ENCODE results near the gene VOPP1.

DNA sequence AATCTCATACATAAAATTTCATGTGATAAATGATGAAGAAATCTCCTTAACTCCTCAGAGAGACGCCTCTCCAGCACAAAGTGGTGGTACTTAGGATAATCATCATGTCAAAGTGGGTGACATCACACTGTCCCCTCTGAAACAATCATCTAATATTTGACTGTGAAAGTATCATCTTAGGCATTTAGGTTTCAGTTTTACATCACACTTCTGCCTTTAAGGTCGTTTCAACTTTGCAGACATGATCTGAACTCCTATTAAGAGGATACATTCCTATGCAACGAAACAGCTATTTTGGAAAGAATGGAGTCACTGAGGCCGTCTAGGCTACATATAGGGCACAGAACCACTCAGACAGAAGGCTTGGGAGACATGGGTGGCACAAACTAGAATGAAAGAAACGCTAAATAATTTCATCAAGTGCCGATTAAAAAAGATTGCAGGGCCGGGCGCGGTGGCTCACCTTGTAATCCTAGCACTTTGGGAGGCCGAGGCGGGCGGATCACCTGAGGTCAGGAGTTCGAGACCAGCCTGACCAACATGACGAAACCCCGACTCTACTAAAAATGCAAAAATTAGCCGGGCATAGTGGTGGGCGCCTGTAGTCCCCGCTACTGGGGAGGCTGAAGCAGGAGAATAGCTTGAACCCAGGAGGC lies 2.0 kb downstream of the VOPP1 start:
- TF ChIP-seq, protein P1, sequence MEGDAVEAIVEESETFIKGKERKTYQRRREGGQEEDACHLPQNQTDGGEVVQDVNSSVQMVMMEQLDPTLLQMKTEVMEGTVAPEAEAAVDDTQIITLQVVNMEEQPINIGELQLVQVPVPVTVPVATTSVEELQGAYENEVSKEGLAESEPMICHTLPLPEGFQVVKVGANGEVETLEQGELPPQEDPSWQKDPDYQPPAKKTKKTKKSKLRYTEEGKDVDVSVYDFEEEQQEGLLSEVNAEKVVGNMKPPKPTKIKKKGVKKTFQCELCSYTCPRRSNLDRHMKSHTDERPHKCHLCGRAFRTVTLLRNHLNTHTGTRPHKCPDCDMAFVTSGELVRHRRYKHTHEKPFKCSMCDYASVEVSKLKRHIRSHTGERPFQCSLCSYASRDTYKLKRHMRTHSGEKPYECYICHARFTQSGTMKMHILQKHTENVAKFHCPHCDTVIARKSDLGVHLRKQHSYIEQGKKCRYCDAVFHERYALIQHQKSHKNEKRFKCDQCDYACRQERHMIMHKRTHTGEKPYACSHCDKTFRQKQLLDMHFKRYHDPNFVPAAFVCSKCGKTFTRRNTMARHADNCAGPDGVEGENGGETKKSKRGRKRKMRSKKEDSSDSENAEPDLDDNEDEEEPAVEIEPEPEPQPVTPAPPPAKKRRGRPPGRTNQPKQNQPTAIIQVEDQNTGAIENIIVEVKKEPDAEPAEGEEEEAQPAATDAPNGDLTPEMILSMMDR (conservative IDR thresholded peaks at IDR 0.05; ENCODE audit: low read length): no peak
- no peak for TF ChIP-seq EZH2phosphoT487 (IDR thresholded peaks at IDR 0.05; ENCODE audit: borderline replicate concordance)
